ENCODE measurements around the gene TMA7. TPM values are rescaled to one million over a fixed set of nuclear protein-coding genes. Genes with fewer than 3 reads are reported as not detected.

TMA7 gene
- polyA plus RNA-seq, 1 donor from 2014 or later = 1,747 TPM

DNA sequence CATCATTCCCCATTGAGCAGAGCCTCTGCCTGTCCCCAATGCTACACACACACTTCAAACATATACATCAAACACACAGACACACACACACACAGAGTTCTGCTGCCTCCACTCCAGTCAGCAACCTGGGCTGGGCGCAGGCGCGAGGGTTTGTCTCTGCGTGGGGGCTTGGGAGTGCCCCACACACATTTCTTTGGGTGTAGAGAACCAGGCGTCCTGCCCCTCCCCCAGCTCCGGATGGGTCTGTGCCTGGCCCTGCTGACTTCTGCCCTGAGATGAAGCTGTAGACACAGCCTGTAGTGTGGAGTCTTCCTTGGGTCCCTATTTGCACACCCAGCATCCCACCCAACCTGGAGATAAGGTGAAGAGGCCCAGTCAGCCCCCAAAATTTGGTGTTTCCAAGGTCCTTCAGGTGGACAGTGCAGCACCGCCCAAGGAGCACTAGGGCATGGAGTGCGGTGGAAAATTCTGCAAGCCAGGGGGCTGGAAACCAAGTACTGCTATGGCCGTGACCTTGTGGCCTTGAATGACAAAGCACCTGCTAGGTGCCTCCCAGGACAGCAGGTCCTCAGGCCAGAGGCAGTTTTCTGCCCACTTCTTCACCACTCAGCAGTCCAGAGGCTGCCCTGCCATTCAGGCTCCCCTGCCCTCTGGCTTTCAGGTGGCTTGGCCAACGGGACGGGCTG lies 41.2 kb upstream of the TMA7 start:
- no peaks in the 10 kb centered on the region for H3K9me2 ChIP-seq (ENCODE audit: insufficient read depth, low read length)
- no peaks in the 10 kb centered on the region for H4K20me1 ChIP-seq (ENCODE audit: insufficient read depth)
- no peak overlapping the region for H2AFZ ChIP-seq (ENCODE audit: low read depth, low read length)
- H3K9ac ChIP-seq (ENCODE audit: low read length) = no peak overlapping the region
- H3K27me3 ChIP-seq (ENCODE audit: insufficient read depth, low read depth, low read length) = no peaks in the 10 kb centered on the region
- H3K79me2 ChIP-seq (replicated peaks; ENCODE audit: insufficient read depth, low read length) = no peaks in the 10 kb centered on the region
- peaks cover 5% of the 10 kb centered on the region for H3K36me3 ChIP-seq (ENCODE audit: insufficient read depth, low read length)
- no peak overlapping the region for H3K4me3 ChIP-seq (ENCODE audit: low read length)
- H3K9me3 ChIP-seq (ENCODE audit: low read length) = no peaks in the 10 kb centered on the region
- TF ChIP-seq, protein P1, sequence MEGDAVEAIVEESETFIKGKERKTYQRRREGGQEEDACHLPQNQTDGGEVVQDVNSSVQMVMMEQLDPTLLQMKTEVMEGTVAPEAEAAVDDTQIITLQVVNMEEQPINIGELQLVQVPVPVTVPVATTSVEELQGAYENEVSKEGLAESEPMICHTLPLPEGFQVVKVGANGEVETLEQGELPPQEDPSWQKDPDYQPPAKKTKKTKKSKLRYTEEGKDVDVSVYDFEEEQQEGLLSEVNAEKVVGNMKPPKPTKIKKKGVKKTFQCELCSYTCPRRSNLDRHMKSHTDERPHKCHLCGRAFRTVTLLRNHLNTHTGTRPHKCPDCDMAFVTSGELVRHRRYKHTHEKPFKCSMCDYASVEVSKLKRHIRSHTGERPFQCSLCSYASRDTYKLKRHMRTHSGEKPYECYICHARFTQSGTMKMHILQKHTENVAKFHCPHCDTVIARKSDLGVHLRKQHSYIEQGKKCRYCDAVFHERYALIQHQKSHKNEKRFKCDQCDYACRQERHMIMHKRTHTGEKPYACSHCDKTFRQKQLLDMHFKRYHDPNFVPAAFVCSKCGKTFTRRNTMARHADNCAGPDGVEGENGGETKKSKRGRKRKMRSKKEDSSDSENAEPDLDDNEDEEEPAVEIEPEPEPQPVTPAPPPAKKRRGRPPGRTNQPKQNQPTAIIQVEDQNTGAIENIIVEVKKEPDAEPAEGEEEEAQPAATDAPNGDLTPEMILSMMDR (IDR thresholded peaks at IDR 0.05; ENCODE audit: poor library complexity, severe bottlenecking) = no peak
- TF ChIP-seq RAD21 (conservative IDR thresholded peaks at IDR 0.05) = no peak
- TF ChIP-seq EP300 (conservative IDR thresholded peaks at IDR 0.05; ENCODE audit: poor library complexity, severe bottlenecking) = no peak
- TF ChIP-seq TAF1 (IDR thresholded peaks at IDR 0.05; ENCODE audit: low read depth) = no peak
- TF ChIP-seq SMC3 (conservative IDR thresholded peaks at IDR 0.05; ENCODE audit: poor library complexity) = no peak
- no peak for TF ChIP-seq EZH2 (IDR thresholded peaks at IDR 0.05; ENCODE audit: borderline replicate concordance, insufficient read depth, low read length, poor library complexity, severe bottlenecking)
- TF ChIP-seq, protein P2, sequence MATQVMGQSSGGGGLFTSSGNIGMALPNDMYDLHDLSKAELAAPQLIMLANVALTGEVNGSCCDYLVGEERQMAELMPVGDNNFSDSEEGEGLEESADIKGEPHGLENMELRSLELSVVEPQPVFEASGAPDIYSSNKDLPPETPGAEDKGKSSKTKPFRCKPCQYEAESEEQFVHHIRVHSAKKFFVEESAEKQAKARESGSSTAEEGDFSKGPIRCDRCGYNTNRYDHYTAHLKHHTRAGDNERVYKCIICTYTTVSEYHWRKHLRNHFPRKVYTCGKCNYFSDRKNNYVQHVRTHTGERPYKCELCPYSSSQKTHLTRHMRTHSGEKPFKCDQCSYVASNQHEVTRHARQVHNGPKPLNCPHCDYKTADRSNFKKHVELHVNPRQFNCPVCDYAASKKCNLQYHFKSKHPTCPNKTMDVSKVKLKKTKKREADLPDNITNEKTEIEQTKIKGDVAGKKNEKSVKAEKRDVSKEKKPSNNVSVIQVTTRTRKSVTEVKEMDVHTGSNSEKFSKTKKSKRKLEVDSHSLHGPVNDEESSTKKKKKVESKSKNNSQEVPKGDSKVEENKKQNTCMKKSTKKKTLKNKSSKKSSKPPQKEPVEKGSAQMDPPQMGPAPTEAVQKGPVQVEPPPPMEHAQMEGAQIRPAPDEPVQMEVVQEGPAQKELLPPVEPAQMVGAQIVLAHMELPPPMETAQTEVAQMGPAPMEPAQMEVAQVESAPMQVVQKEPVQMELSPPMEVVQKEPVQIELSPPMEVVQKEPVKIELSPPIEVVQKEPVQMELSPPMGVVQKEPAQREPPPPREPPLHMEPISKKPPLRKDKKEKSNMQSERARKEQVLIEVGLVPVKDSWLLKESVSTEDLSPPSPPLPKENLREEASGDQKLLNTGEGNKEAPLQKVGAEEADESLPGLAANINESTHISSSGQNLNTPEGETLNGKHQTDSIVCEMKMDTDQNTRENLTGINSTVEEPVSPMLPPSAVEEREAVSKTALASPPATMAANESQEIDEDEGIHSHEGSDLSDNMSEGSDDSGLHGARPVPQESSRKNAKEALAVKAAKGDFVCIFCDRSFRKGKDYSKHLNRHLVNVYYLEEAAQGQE (IDR thresholded peaks at IDR 0.05; ENCODE audit: borderline replicate concordance) = no peak
- TF ChIP-seq POLR2AphosphoS5 (IDR thresholded peaks at IDR 0.05) = no peak
- H3F3A ChIP-seq (ENCODE audit: insufficient read depth, low read length, poor library complexity, severe bottlenecking) = no peaks in the 10 kb centered on the region
- no peak overlapping the region for H3K27ac ChIP-seq (ENCODE audit: low read length)
- H3K4me2 ChIP-seq (ENCODE audit: low read length) = no peak overlapping the region

DNA sequence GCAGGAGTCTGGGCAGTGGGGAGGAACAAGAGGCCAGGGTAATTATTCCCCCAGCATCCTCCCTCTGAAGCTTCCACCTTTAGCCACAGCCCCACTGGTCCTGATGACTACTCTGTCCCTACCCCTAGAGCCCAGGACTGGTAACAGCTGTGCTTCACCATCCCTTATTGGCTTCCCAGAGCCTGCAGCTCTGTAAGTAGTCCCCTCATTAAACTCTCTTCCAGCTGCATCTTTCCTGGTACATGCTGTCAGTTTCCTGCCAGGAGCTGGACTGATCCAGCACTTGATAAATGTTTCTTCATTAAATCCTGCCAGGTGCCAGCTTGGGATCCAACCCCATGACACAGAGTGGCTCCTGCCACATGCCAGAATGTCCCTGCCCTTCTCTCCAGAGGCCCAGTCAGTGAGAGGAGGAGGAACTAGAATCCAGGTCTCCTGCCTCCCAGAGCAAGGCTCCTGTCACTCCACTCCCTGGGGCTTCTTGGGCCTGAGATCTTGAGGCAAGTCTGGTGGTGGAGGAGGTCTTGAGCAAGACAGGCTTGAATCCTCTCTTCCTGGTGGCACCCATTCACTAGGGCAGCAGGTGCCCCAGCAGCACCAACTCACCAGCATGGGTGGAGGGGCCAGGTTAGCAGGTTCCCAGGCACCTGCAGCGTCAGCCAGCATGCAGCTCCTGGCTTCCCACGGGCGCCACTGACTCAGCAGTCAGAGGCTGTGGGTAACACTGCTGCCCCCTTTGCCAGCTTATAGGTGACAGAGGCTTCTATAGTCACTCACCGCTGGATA lies 40.5 kb upstream of the TMA7 start:
- Histone ChIP-seq H3K27ac (ENCODE audit: low read length) (no peak overlapping the region), H3K36me3 (ENCODE audit: insufficient read depth, low read length) (peaks cover 5% of the 10 kb centered on the region), H3K9me3 (ENCODE audit: low read length) (no peaks in the 10 kb centered on the region), H3K79me2 (replicated peaks; ENCODE audit: insufficient read depth, low read length) (no peaks in the 10 kb centered on the region), H3K4me2 (ENCODE audit: low read length) (no peak overlapping the region), H3K9me2 (ENCODE audit: insufficient read depth, low read length) (no peaks in the 10 kb centered on the region), H3F3A (ENCODE audit: insufficient read depth, low read length, poor library complexity, severe bottlenecking) (no peaks in the 10 kb centered on the region), H3K4me3 (ENCODE audit: low read length) (no peak overlapping the region), H3K27me3 (ENCODE audit: insufficient read depth, low read depth, low read length) (no peaks in the 10 kb centered on the region), H4K20me1 (ENCODE audit: insufficient read depth) (no peaks in the 10 kb centered on the region), H2AFZ (ENCODE audit: low read depth, low read length) (no peak overlapping the region), H3K9ac (ENCODE audit: low read length) (no peak overlapping the region)
- TF ChIP-seq EZH2 (IDR thresholded peaks at IDR 0.05; ENCODE audit: borderline replicate concordance, insufficient read depth, low read length, poor library complexity, severe bottlenecking) = no peak
- TF ChIP-seq, protein P2 (IDR thresholded peaks at IDR 0.05; ENCODE audit: borderline replicate concordance) = no peak

Measured in neural cell (in vitro differentiated cells).